ENCODE measurements around the gene ADA.

Gene ADA

DNA sequence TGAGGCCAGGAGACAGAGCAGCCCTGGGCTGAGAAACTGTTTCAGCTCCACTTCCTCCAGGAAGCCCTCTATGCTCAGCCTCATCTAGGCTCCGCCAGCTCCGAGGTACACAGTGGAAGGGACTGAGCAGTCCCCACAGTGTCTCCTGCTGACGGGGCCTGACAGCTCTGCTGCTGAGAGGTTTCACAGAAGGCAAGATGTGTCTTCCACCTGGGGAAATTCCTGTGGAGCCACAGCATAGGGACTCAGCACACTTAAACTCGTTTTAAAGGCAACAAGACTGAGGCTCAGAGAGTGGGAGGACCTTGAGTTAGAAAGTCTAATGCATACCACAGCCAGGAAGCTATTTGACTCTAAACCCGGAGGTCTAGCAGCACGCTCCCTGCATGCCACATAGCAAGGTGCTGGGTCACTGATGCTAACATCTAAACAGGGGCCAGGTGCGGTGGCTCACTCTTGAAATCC lies 6.8 kb downstream of the ADA start:
- DNase-seq (ENCODE audit: low read depth in 3 of 3), result no peak

DNA sequence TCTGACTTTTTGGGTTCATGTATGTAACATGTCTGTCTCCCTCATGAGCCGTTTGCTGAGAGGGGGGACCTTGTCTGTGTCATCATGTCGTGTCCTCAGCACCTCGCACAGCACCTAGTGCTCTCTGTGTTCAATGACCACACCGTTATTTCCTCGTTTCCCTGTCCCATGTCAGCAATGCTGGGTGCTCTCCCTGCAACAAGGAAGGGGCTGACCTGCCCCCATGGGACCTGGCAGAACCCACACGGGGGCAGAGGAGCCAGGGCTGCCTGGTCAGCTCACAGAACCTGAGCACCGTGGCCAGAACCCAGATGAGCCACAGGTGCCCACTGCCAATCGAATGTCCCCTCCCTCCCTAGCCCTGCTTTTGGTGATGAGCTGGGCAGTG lies 7.3 kb downstream of the ADA start:
- no peak for DNase-seq (ENCODE audit: low read depth in 3 of 3)

DNA sequence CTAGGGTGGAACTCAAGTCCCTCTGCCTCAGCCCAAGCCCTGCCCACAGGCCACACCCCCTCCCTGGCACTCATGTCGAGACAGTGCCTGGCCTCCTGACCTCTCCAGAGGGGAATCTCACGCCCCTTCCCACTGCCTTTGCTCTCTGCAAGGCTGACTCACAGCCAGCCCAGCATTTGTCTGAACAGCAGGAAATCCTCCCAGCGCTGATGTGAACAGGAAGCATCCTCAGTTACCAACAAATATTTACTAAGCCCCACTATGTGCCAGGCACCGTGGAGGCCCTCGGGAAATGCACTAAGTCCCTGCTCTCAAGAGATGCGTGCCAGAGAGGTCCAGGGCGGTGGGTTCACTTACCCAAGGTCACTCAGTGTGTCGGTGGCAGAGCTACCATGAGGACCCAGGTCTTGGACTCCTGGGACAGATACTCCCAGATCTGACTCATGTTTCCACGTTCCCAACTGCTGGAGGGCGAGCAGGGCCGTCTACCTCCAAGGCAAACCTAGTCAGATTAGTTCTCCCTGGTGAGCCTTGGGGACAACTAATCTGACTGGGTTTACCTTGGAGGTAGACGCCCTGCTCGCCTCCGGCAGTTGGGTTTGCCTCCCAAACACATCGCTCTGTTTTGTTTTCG lies 7.8 kb downstream of the ADA start:
- DNase-seq (ENCODE audit: low read depth in 3 of 3), result no peak

DNA sequence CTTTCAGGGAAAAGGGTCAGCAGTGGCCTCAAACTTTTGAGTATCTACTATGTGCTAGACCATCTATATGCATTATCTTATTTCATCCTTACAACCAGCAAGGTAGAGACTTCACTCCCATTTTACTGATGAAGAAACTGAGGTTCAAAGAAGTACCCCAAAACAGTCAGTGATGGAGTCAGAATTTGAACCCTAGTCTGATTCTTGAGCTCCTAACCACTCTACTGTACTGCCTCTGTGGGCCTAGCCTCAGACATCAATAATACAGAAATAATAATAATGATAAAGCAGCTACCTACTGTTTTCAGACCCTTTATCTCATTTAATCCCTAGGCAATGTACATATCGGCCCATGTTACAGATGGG lies 8.4 kb downstream of the ADA start:
- DNase-seq (ENCODE audit: low read depth in 3 of 3), result no peak

DNA sequence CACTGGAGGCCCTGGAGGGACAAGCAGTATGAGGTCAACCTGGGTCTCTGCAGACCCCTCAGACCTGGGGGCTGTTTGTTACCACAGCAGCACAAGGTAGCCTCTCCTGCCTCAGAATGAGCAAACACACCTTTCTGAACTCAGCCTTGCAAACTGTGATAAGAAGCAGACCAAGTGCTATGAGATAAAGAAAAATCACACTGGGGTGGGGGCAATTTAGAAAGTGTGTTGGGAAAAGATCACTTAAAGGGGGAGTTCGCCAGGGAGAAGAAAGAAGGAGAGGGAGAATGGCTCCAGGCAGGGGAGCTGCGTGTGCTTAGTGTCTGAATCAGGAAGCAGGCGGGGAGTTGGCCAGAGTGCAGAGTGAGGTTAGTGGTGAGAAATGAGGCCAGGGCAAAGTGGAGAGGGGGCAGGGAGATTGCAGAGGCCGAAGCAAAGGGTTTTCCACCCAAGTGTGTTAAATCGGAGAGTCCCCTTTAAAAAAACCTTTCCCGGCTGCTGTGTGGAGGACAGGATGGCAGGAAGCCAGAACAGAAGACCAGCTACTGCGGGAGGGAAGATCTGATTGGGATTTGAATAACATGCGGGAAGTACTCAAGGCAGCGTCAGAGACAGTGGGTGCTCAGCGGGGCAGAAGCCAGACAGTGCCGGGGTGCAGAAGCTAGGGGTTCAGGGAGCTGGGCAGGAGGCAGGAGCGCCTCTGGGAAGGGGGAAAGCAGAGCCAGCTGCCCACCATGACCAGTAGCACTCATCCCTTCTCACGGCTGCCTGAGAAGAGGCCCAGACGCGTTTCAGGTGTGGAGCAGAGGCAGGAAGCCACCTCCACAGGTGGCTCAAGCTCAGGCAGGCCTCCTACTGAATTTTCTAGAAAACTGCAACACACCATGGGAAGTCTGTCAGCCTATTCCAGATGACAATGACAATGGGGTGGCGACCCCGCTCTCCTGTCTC lies 9.0 kb downstream of the ADA start:
- no peak for DNase-seq (ENCODE audit: low read depth in 3 of 3)

DNA sequence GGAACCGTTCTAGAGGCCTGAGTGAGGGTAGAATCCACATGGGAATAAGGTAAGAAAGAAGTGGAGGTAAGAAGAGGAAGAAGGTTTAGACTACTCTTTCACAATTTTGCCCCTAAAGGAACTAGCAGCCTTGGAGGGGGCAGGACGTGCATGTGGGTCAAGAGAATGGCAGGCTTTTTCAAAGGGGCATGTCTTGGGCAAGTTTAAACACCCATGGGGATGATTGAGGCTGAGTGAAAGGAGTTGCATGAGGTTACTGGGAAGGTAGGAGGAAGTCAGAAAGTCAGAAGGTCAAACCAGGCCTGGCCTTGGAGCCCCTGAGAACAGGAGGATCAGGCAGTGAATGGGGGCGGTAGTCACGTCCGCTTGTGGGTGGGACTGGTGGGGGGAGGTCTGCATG lies 10.2 kb downstream of the ADA start:
- DNase-seq (ENCODE audit: low read depth in 3 of 3), result no peak

DNA sequence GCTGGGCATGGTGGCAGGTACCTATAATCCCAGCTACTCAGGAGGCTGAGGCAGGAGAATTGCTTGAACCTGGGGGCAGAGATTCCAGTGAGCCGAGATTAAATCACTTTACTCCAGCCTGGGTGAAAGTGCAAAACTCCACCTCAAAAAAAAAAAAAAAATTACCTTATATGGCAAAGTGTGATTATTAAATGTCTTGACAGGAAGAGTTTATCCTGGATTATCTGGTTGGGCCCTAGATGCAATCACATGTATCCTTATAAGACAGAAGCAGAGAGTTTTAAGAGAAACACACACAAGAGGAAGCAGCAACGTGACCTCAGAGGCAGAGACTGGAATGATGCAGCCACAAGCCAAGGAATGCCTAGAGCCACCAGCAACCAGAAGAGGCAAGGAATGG lies 11.0 kb downstream of the ADA start:
- DNase-seq (ENCODE audit: low read depth in 3 of 3), result no peak

DNA sequence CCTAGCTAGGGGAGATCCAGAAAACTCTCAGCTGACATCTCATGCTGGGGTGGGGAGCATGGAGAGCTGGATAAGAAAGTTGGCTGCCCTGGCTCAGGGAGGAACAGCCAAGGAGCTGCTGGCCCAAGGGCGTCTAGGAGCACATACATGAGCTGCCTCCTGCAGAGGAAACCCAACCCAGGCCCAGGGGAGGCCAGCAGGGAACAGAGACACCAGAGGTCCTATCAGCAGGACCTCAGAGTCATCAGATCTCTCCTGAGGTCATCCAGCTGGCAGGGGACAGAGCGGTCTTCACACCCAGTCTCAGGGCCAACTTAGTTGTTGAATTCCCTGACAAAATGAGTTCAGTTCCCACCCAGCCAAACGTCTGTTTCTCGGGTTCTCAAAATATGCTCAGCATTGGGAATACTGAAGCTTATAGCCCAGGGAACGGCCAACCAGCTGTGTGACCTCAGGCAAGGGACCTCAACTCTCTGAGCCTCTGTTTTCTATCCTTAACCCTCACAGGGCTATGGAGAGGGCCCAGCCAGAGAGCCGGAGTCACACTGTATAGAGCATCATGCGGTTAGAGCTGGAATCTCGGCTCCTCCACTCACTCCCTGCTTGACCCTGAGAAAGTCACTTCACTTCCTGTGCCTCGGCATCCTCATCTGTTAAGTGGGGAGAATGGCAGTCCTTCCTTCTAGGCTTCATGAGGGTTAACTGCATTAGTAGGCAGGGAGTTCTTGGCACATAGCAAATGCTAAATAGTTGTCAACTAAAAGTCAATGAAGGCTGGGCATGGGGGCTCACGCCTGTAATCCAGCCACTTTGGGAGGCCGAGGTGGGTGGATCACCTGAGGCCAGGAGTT lies 13.8 kb downstream of the ADA start:
- DNase-seq (ENCODE audit: low read depth in 3 of 3), result no peak

DNA sequence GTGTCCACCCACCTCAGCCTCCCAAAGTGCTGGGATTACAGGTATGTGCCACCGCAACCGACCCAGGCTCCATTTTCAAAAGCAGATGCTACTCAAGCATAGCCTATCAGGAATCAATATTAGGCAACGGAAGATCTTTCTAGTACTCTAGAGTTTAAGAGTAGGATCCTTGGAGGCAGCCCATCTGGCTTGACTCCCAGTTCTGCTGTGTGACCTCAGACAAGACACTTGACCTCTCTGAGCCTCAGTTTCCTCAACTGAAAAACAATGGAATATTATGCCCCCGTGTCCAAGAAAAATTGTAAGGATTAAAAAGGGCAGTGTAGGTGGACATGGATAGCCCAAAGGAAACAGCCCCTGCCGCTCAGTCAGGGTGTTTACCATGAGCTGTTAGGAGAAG lies 14.5 kb downstream of the ADA start:
- no peak for DNase-seq (ENCODE audit: low read depth in 3 of 3)

DNA sequence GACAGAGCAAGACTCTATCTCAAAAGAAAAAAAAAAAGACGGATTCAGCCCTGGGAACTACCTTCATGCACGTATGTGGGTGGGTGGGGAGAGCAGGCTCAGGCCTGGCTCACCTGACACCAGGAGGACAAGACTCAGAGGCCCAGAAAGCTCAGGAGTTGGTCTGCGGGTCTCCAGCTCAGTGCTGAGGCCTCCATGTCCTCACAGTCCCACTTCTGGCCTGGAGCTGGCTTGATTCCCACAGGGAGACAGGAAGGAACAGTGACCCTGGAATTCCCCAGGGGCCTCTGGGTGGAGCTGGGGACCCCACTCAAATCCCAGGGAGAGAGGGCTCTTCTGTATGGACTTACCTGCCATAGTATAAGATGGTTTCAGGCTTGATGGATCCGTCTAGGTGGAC lies 15.6 kb downstream of the ADA start:
- no peak for DNase-seq (ENCODE audit: low read depth in 3 of 3)

DNA sequence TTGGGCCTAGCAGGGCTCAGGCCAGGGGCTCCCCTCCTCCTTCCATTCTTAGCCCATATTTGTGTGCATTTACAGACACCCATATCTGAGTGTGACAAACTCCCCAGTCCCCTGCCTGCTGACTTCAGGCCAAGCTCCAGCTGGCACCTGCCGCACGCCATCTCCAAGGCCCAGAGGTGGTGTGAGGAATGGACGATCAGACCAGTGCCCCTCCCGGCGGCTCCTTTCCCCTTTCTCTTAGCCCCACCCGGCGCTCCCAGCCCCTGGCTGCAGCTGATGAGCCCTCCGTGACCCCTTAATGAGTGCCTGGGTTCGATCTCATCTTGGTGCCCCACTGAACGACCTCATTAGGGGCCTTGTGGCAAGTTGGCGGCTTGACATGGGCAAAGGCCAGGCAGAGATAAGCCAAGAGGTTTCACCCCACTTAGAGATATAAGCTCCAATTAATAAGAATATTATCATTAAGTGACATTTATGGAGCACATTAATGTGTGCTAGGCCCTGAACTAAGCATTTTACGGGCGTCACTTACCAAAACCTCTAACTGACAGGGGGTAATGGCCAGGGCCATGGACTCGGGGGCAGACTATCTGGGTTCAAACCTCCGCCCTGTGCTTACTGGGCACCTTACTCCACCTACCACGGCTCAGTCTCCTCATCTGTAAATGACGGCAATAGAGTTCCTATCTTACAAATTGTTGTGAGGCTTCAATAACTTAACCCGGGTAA lies 17.5 kb downstream of the ADA start:
- DNase-seq (ENCODE audit: low read depth in 3 of 3), result no peak

DNA sequence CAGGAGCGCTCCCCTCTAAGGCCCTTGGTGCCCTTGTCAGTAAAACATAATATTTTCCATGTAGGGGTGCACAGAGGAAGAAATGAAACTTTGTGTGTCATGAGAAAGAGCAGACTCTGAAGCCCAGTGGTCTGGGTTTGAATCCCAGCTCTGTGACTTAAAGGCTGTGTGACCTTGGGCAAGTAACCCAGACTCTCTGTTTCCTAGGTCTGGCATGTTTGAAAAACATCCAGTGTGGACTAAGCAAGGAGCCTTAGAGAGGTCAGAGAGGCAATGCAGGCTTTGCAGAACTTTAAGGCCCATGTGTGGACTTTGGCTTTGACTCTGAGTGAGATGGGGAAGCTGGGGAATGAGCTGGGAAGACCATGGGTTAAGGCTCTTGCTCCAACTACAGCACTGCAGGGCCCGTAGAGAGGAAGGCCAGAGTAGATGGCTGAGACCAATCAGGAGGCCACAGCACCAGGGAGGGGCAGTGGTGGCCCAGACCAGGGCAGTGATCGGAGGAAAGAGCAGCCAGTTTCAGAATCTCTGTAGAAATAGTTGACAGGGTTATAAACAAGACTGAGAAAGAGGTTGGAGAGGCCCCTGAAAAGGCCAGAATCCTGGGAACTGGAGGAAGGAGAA lies 18.2 kb downstream of the ADA start:
- no peak for DNase-seq (ENCODE audit: low read depth in 3 of 3)

DNA sequence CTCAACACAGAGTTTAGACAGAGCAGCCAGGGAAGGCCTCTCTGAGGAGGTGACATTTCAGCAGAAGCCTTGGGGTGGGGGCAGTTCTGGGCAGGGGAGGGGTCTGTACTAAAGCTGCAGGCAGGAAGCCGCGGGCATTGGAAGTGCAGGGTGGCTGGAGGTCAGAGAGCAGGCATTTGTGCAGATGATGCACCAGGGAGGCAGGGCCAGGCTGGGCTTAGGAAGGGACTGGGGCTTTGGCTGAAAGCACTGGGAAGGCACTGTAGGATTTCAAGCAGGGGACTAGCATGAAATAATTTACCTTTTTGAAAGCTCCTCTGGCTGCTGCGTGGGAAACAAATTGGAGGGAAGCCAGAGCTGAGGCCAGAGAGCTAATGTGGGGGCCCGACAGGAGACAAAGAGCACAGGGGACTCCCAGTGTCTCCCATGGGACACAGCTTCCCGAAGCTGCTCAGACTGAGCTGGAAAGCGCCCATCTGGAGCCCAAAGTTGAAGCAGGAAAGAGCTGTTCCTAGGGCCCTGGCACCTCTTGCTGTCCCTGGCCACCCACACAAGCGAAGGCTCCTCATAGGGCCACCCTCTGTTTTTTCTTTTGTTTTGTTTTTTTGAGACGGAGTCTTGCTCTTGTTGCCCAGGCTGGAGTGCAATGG lies 19.3 kb downstream of the ADA start:
- DNase-seq (ENCODE audit: low read depth in 3 of 3), result no peak

DNA sequence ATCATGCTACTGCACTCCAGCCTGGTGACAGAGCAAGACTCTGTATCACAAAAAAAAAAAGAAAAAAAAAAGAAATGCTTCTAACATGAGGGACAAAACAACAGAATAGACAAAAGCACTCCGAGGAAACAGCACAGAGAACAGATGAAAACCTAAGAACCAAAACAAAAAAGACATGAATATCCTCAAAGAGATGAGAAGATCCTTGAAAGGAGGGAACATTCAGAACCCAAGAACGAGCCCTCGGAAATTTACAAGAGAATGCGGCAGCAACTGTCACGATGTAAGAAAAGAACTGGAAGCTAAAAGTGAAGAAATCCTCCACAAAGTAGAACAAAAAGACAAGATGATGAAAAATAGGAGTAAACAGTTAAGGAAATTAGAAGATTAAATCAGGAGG lies 21.2 kb downstream of the ADA start:
- DNase-seq (ENCODE audit: low read depth in 3 of 3), result no peak

DNA sequence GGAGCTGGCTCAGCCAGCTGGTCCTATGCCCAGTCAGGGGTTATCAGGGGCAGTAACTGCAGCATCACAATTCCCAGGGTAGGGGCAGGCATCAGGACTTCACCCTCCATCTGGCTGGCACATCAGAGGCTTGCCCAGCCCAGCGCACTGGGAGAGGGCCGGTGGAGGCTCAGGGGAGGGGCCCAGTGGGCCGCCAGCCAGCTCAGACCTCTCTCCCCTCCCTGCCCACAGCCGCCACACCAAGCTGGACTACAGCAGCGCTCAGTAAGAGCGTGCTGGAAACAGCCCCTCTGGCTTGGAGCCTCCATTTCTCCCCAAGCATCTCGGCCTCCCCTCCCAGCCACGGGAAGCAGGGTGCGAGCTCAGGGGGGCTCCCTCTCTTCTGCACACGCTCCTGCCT lies 22.0 kb downstream of the ADA start:
- no peak for DNase-seq (ENCODE audit: low read depth in 3 of 3)

DNA sequence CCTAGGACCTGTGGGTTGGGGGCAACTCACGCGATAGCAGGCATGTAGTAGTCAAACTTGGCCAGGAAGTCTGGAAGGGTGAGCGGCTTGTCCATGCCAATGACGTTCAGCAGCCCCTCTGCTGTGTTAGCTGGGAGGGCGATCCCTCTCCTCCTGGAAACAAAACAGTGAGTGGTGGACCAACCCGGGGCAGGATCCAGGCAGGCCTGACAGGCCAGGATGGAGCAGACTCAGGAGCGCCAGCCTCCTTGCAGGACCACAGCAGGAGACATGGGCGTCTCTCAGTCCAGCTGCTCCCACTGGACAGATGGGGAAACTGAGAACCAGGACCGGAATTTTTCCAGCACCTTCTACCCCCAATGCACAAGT lies 22.5 kb downstream of the ADA start:
- no peak for DNase-seq (ENCODE audit: low read depth in 3 of 3)

DNA sequence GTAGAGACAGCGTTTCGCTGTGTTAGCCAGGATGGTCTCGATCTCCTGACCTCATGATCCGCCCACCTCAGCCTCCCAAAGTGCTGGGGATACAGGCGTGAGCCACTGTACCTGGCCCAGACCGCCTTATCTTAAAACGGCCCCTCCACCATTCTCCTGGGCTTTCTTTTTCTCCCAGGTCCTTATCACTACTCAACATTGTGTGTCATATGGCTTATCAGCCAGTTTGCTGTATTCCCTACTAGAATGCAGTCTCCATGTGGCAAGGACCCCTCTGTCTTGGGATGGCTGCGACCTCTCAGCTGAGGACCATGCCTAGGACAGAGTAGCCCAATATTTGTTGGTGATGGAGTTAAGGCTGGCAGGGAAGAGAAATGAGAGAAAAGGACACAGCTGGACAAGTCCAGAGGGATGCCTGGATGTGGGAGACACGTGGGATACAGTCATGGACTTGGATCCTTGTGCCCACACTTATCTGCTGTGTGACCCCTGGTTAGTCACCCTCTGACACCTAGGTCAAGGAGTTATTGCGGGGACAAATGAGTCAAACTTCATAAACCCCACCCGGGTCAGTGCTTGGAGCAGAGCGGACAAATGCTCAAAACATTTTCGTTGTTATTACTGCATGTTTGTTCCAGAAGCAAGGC lies 24.0 kb downstream of the ADA start:
- DNase-seq (ENCODE audit: low read depth in 3 of 3), result no peak

DNA sequence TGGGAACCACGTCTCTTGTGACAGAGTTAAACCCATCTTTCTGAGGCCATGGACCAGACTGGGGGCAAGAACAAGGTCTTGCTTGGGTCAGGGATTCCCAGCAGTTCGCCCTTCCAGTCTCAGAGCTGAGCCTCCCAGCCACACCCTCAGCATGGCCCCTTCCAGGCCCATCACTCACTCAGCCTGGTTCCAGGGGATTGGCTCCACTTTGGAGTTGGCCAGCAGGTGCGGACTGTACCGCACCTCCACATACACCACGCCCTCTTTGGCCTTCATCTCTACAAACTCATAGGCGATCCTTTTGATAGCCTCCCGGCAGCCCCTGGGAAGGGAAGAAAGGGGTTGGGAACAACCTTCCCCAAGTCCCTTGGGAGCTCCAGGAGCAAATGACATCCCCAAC lies 25.2 kb downstream of the ADA start:
- DNase-seq (ENCODE audit: low read depth in 3 of 3), result no peak

DNA sequence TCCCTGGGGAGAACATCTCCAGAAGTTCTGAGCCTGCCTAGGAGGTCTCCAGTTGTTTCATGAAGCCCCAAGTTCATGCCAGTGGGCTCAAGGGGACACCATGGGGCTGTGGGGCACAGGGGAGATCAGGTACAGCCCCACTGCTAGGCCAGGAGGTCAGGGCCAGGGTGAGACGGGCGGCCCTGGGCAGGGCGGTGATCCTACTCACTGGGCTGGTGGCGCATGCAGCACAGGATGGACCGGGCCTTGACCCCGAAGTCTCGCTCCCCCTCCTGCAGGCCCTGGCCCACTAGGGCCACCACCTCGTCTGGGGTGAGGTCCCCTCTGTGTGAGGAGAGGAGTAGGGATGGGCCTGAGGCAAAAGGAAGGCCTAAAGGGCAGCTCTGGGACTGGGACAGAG lies 26.1 kb downstream of the ADA start:
- DNase-seq (ENCODE audit: low read depth in 3 of 3), result no peak

DNA sequence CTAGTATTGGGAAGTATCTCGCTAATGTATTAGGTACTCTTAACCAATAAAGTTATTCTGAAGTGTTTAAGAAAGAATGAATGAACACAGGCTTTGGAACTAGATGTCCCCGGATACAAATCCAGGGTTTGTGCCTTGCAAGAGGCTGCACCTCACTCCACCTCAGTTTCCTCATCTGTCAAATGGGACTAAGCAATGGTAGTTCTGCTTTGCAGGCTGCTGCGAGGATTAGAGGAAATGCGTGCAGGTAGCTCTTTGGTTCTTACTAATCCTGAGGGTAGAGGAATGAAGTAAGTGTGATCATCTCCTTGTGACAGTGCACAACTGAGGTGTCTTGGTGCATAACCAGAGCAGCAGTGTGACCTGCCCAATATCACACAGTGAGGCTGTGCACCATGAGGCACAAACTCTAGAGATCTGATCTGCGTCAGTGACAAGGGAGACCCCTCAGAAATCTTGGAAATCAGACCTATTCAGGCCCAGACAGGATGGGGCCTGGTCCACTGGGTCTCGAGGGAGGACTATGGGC lies 26.7 kb downstream of the ADA start:
- DNase-seq (ENCODE audit: low read depth in 3 of 3), result no peak

Measured in stimulated activated CD4-positive, alpha-beta T cell treated with anti-CD3 and anti-CD28 coated beads, TNF-alpha, amount 100 ng/mL, for 4 hours (primary cell).